AG09309 (cell line): Measurements from ENCODE around the gene MAGI1.
A peak's percentile ranks its signal among the peaks of the same experiment; 100 is the strongest.

Source experiments
- DNase-seq: peaks from one replicate; pipeline ENCODE4 v3.0.0-alpha.2; 2010; ENCODE audit warnings: low read depth
- H3K4me3 ChIP-seq: 2 replicates; pipeline ENCODE4 v1.5.1; 2011; ENCODE audit warnings: mild to moderate bottlenecking, low read depth, low read length, moderate library complexity; ENCODE audit not compliant: control insufficient read depth
- TF ChIP-seq, protein P1 (sequence below): IDR thresholded peaks from 2 replicates; pipeline ENCODE4 v1.5.1; 2011; ENCODE audit warnings: mild to moderate bottlenecking, low read depth, low read length, inconsistent platforms; ENCODE audit not compliant: insufficient read depth, control insufficient read depth; ENCODE audit errors: missing control alignments

The MAGI1 gene

DNA sequence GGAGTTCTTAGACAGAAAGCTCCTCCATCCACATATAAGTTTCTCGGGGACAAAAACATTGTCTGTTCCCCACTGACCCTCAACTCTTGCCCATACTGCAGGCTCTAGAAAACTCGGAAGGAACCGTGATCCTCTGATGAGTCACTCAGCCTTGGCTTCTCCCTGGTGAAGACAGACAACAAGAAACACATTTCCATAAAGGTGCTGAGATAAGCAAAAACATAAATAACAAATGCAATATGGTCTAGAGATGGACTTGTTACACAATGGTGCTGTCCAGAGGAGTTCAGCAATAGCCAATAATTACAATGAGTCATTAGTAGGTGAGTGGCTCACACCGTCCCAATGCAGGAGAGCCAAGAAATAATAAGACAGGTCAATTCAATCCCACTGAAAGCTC lies 43.7 kb downstream of the MAGI1 start:
- H3K4me3 ChIP-seq = no peak overlapping the region
- TF ChIP-seq, protein P1, sequence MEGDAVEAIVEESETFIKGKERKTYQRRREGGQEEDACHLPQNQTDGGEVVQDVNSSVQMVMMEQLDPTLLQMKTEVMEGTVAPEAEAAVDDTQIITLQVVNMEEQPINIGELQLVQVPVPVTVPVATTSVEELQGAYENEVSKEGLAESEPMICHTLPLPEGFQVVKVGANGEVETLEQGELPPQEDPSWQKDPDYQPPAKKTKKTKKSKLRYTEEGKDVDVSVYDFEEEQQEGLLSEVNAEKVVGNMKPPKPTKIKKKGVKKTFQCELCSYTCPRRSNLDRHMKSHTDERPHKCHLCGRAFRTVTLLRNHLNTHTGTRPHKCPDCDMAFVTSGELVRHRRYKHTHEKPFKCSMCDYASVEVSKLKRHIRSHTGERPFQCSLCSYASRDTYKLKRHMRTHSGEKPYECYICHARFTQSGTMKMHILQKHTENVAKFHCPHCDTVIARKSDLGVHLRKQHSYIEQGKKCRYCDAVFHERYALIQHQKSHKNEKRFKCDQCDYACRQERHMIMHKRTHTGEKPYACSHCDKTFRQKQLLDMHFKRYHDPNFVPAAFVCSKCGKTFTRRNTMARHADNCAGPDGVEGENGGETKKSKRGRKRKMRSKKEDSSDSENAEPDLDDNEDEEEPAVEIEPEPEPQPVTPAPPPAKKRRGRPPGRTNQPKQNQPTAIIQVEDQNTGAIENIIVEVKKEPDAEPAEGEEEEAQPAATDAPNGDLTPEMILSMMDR = no peak
- DNase-seq = peak; percentile 21

DNA sequence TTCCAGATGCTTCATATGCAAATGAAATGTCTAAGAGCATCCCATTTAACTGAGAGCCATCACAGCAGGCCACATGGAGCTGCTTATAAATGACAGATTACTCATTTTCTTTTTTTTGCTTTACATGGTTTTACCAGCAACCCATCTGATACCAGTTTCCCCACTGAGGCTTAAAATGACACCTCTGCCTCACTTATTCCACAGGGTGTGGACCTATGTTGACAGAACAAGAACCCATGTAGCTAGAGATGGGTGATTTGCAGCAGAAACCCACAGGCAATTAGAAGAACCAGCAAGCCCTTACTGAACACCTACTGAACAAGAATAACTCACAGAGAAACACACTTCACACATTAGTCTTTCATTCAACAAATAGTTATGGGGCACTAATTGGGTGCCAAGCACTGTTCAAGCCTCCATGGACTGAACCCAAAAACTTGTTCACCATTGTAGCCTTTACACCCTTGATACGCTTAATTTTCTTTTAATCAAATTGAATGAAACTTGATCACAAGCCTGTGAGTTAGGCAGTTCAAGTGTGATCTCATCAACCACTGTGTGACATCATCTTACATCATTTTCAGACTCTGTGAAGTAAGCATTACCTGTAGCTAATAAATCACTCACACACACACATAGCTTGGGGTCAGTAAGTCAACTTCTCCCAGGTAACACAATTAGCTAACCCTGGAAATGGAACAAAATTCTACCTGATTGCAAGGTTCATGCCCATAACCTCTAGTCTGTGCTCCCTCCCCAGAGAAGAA lies 45.4 kb downstream of the MAGI1 start:
- TF ChIP-seq, protein P1 = no peak
- no peak for DNase-seq

DNA sequence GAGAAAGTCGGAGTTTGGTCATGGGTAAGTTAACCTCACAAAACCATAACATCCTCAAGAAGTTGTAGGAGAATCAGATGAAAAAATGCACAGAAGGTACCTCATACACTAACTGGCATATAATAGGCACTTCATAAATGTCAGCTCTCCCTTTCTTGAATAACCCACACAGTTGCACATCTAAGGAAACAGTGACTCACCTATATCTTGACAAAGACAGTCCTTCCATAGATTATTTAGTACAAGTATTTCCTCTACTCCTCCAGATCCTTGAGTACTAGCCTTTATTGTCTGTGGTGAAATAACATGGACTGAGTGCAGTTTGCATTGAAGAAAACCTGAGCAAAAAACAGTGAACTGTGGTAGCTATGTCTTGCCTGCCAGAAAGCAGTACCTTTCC lies 46.6 kb downstream of the MAGI1 start:
- H3K4me3 ChIP-seq = no peak overlapping the region
- no peak for DNase-seq
- TF ChIP-seq, protein P1 = no peak

More for the DNA sequence above, 45.4 kb downstream of the MAGI1 start:
- no peak overlapping the region for H3K4me3 ChIP-seq

DNA sequence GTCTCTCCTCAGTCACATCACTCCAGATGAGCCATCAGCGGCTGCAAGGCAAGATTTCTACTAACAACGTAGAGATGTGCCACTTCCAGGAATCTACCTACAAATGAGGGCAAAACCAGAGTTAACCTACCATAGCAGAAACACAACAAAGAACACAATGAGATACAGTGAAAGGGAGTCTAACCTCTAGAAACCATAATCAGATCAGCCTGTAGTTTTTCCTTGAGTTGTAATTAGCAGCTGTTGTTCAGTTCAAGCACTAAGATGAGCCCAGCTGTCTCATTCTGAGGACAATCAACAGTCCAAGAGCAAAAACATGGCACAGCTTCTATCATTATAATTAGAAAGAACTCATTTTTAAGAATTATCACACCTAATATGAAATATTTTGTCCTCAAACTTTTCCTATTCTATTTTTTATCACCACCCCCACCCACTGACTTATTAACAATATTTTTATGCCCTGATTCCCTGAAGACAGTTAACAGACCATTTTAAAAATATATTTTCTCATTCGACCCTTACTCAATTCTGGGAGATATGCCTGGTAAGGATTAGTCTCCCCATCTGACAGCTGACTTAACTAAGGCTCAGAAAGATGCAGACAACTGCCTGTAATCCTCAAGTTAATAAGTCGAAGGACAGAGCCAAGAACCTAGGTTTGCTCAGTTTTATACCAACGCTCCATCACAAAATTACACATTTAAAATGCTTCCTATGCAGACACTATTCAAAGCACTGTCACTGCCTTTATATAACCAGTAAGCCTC lies 50.1 kb downstream of the MAGI1 start:
- DNase-seq = no peak
- H3K4me3 ChIP-seq = no peak overlapping the region
- TF ChIP-seq, protein P1 = no peak

DNA sequence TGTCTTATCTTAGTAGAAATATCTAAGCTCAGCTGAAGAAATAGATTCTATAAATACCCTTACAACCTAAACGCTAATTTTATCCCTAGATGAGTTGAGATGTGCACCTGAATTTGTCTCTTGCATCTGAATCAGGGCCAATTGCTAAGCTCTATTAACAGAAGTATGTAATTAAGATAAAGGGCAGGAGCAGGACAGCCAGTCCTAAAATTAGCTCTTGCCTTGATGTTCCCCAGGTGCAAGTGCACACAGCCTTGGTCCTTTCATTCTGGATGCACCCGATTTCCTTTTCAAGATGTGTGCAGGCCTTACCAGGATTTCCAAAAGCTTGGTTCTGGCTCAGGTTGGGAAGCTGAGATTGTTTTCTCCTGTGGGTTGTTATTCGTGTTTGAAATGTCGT lies 52.4 kb downstream of the MAGI1 start:
- no peak for DNase-seq
- TF ChIP-seq, protein P1 = no peak
- no peak overlapping the region for H3K4me3 ChIP-seq

DNA sequence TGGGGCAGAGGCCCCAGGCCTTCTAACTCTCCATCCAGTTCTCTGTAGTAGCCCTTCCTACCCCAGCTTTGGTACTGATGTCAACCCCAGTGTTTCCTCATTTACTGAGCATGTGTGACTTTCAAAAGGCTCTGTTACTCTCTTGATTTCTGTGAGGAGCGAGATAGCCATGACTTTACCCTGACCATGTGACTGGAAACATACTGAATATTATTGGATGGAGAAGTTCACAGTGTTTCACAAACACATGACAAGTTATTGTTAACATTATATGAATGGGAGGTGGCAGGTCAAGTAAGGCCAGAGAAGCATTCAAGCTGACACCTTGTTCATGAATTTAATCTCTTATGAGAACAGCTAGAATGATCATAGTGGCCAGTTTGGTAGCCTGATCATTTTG lies 53.7 kb downstream of the MAGI1 start:
- H3K4me3 ChIP-seq = no peak overlapping the region
- no peak for DNase-seq
- TF ChIP-seq, protein P1 = no peak
